NCI-H526 treated with DMSO at 0.1 percent for 48 hours (cell line): ENCODE data around the gene GPS1.

Source experiments
- DNase-seq: peaks from one replicate; lab custom pipeline; 2025; lab: John Stamatoyannopoulos, UW

The GPS1 gene

DNA sequence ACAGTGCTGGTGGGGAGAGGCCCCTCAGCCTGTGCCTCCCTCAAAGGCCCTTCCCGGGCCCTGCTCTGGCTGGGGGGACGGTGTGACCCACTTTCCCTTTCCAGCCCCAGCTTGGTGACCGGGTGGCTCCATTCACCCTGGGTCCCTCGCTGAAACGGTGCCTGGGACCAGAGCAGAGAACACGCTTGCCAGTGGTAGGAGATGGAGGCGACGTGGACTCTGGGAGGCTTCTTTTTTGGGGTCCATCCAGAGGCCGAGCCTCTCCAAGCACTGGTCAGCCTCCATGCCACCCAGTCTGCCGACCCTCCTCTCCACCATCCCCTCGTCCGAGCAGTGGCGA, 36.8 kb upstream of the GPS1 start:
- no peak for DNase-seq

DNA sequence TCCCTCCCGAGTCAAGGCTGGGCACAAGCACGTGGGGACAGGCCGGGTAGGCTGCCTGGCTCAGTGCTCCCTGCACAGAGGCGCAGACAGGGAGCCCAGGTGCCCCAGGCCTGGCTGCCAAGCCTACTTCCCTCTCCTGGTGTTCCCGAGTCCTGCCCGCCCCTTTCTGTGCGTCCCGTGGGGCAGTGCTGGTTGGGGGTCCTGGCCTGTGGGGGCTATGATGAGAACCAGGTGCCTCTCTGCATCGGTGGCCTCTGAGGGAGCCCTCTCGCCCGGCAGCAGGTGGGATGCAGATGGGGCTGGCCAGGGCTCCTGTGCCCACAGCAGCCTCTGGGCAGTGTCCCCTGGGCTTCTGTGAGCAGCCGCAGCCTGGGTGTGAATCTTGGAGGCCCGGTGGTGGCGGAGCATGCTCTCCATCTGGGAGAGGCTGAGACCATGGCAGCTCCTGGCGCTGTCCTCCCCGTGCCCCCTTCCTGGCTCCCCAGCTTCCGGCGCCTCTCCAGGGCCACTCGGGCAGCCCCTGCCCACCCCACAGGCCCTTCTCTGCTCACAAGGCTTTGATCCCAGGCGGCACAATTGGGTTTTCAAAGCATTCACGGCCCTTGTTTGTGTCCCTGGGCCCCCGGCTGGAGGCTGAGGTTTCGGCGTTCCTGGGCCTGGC, 36.3 kb upstream of the GPS1 start:
- DNase-seq, result no peak

DNA sequence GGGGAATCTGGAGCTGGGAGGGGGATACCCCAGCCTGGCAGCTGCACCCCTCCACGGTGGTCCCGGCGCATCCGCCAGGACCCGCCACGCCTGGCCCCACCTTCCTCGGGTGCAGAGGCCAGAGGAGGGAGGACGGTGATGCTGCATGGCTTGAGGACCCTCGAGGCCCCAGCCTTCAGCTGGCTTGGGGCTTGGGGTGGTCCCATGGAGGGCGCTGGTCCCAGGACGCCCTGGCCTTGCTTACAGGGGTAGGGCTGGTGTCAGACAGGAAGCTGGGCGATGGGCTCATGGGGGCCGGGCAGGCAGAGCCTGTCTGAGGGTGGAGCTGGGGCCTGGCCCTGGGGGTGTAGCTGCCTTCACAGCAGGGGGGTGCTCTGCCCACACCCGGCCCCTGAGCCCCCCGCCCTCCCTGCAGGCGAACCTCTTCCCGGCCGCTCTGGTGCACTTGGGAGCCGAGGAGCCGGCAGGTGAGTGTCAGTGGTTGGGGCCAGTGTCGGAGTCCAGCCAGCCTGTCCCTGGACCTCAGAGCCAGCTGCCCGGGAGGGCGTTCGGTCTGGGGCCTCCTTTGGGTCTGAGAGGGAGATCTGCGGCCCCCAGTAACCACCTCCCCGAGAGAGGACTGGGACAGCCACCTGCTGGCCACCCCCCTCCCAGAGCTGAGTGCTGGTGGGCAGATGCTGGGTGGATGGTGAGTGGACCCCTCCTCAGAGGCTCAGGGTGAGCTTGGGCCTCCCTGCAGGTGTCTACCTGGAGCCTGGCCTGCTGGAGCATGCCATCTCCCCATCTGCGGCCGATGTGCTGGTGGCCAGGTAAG, 35.4 kb upstream of the GPS1 start:
- DNase-seq, result no peak

DNA sequence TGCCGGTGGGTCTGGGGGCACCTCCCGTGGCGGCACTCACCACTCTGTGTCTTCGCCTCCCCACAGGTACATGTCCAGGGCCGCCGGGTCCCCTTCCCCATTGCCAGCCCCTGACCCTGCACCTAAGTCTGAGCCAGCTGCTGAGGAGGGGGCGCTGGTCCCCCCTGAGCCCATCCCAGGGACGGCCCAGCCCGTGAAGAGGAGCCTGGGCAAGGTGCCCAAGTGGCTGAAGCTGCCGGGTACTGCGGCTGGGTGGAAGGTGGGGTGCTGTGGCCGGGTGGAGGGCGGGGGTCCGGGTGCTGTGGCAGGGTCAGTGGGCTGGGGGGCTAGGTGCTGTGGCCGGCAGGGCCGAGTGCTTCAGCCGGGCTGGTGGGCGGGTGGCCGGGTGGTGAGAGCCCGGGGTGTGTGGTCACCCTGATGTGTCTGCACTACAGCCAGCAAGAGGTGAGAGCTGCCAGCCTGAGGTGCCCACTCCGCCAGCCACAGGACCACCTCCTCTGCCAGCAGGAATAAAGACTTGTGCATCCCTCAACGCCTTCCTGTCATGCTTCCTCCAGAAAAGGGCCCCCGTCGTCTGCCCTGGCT, 34.7 kb upstream of the GPS1 start:
- DNase-seq, result no peak

DNA sequence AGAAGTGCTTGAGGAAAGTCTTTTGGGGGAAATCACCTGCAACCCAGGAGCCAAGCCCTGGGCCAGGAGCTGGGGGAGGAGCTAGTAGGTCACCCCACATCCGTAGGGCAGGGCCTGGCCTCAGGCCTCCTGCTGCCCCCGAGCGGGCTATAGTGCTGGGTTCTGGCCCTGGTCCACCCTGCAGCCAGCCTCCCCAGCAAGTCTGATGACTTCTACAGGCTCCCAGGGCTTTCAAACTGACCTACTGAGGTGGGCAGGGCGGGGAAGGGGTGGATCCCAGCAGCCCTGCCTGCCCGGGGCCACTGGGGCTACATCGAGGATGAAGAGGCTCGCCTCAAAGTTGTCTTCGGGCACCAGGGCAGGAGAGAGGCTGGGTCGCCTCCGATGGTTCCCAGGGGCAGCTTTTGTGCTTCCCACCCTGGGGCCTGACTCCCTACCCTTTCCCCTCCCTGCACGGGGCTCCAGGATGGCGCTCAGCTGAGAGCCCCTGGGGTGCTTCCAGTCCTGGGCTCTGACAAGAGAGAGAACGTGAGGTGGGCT, 34.0 kb upstream of the GPS1 start:
- DNase-seq, result no peak

DNA sequence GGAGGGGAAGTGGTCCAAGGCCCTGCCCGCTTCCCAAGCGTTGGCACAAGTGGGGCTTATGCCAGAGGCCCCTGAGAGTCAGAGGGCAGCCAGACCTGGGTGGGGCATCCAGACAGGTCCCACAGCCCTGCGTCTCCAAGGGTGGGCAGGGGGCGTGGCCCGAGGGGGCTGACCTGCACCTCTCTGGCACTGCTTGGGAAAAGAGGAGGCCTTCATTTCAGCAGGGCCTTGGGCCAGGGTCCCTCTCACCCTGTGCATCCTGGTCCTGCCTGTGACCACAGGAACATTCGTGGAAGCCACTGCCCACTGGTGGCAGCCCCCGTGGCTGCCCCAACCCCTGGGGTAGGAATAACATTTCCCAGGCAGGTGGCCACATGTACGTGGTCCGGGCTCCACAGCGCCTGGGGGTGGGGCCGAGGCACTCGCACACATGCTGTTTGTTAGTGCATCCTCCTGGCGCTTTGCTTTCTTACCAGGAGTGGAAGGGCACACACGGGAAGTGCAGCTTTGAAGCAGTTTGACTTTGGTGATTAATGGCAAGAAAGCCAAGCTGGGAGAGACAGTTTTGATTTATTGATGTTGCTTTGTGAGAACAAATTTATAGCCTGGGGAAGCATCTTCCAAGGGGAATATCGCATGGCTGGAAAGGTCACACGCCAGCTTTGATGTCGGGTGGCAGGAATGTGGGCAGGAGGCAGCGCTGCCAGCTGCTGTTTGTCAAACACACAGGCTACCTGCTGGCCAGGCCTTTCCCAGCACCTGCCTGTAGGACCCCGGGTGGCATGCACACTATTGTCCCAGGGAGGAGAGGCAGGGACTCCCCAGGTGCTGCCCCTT, 33.3 kb upstream of the GPS1 start:
- no peak for DNase-seq

DNA sequence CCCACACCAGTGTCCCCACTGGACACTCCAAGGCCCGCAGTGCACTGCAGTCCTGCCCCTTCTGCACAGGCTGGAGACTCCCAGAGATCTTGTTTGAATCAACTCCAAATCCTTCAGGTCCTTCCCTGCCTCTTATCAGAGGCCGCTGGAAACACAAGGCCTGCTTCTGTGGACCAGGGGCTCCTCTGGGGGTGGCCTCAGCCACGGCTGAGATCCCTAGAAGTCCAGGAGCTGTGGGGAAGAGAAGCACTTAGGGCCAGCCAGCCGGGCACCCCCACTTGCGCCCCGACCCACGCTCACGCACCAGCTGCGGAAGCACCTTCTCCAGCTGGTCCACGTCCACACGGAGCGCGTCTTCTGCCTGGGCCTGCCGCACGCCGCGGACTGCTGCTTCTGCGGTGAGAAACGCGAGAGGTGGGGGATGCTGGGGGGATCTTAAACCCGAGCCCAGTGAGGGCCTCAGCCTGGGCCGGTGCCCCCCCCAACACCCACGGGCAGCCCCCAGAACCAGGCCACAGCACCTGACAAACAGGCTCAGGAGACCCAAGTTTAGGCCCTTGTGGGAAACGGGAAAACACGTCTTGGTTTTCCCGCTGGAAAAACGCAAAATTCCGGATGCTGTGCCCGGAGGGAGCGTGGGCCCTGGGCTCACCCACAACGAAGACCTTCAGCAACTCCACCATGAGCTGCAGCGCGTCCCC, 32.6 kb upstream of the GPS1 start:
- no peak for DNase-seq

DNA sequence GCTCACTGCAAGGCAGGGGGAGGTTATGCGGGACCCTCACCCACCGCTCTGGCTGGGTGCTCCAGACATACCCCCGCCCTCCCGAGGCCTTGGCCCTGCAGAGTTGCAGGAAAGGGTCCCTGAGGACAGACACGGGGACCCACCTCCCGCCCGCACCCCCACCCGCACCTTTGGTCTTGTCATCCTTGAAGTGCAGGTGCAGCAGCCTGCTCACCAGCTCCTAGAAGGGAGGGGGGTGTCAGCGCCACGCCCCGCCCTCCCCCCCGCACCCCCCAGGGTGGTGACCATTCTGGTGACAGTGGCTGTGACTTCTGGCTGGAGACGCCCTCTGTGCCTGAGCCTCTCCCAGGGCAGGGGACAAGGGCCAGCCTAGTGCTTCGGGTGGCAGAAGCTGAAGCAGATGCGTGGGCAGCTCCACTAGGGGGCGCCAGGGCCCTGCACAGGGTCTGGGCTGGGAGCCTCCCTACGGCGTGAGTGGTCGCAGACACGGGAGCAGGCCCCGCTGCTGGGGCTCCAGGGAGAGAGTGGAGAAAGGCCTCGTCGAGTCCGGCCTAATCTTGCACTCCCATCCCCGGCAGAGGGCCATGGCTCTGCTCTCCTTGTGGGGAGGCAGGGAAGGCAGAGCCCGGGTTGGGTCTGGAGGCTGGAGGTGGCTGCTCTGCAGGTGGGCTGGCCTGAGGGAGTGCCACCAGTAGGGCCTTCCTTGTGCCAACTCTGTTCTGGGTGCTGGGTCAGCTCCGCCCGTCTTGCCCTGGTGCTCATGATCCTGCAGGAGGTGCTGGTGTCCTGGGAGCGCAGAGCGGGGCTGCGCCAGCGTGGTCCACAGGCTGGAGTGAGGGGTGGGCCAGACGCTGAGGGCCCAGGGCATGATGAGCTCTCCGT, 31.8 kb upstream of the GPS1 start:
- peak; percentile 29 for DNase-seq

DNA sequence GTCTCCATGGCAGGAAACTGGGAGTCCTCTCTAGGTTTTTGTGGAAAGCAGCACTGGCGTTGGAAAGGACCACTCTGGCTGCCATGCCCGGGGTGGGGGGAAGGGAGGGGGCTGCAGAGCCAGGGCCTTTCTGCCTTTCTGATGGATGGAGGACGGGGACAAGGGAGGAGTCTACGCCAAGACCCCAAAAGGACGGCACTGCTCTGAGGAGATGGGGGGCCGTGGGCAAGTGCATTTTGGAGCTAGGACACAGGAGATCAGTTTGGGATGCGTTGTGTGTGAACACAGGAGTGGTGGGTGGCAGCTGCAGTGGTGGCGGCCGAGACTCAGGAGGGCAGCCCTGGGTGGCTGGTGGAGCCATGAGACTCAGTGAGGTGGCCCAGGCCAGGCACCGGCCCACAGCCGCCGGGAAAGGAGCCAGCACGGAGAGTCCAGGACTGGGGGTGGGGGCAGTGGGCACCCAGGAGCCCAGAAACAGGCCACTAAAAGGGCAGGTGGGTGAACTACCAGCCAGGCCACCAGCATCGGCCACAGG, 31.1 kb upstream of the GPS1 start:
- no peak for DNase-seq

DNA sequence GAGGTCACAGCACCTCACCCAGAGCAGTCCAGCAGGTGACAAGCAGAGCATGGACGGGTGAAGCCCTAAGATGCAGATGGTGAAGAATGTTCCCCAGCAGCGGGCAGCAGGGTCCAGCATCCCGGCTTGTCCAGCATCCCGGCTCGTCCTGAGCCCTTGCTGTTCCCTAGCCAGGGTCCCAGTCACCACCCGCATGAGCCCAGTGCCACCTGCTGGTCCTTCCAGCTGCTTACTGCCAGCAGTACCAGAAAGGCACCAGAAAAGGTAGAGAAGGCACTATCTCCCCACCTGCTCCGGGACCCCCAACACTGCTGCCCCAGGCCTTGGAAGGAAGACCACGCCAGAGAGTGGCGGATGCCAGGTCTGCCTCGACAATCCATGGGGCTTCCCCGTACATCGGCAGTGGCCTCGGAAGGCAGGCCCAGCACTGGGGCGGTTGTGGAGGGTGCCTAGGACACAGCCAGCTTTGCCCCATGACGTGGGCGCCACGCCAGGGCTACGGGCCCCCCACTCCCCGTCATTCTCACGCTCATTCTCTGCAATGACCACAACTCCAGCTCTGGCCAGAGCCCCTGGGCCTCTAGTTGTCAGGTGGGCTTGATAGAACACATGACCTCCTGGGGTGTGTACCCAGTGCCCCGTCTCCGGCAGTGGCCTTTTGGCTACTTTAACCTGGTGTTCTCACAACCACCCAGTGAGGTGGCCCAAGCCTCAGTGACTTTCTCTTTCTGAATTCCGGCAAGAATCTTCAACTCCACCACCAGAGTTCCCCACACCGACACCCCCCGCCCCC, 30.4 kb upstream of the GPS1 start:
- DNase-seq, result peak; percentile 30

DNA sequence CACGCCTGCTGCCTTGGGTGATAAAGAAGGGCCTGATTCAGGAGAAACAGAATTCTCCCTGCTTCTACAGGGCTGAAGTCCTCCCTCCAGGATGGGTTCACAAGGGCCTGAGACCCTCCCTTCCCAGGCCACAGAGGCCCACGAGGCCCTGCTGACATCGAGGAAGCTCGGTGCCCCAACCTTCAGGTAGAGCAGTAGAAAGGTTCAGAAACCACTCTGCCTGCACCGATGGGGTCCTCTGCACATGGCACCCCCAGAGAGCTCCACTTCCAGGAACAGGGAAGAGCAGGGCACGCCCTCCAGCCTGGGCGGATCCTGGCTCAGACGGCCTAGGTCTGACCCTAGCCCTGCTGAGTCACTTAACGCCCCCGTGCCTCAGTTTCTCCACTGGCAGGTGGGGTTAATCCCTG, 29.8 kb upstream of the GPS1 start:
- no peak for DNase-seq

DNA sequence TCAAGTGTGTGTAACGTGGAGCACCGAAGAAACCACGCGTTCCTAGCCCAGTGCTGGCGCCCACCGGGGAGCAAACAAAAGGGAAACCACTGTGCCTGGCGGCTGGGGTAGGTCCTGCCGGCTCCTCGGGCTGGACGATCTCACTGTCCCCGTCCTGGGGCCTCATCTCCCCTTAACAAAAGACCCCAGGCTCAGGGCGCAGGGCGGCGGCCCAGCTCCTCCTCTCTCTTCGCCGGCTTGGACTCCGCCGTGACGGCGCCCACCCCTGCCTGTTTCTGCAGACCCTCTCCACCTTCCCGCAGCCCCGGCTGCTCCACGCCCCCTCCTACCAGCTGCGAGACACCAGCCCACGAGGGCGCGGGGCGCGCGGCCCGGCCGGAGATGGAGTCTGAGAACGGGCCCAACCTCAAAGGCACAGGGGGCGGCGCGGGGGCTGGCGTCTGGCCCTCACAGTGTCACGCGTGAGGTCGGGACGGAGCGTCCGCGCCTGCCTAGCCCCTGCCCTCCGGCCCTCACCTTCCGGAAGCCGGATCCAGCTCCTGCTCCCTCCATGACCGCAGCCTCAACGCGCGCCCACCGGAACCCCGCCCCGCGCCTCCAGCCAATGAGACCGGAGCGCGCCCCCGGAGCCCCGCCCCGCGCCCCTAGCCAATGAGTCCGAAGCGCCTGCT, 29.3 kb upstream of the GPS1 start, which contains the start of gene CENPX:
Gene CENPX, minus strand, starts transcription at position 569 of the 671 bp plus-strand sequence. Its CDS starts 17 bp downstream, at position 552.
- no peak for DNase-seq

DNA sequence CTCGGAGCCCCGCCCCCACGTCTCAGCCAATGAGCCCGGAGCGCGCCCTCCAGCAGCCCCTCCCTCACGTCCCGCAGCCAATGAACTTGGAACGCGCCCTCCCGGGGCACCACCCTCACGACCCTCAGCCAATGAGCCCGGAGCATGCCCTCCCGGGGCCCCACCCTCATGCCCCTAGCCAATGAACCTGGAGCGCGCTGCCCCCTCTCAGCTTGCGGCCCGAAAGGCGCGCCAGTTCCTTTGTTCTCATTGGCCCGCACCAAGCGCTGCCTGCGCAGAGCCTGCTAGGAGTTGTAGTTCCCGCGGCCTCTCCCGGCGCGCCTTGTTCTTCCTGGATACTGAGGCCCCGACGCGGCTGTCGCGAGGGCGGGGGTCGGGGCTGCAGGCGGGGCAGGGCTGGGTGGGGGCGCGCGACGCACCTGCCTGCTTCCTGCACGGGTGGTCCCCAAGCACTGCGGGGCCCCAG, 28.7 kb upstream of the GPS1 start, which contains the start of gene LRRC45:
Gene LRRC45, plus strand, starts transcription at position 325 of the 466 bp plus-strand sequence. CDS start 339 bp downstream, outside the sequence.
- peak; percentile 99 for DNase-seq

DNA sequence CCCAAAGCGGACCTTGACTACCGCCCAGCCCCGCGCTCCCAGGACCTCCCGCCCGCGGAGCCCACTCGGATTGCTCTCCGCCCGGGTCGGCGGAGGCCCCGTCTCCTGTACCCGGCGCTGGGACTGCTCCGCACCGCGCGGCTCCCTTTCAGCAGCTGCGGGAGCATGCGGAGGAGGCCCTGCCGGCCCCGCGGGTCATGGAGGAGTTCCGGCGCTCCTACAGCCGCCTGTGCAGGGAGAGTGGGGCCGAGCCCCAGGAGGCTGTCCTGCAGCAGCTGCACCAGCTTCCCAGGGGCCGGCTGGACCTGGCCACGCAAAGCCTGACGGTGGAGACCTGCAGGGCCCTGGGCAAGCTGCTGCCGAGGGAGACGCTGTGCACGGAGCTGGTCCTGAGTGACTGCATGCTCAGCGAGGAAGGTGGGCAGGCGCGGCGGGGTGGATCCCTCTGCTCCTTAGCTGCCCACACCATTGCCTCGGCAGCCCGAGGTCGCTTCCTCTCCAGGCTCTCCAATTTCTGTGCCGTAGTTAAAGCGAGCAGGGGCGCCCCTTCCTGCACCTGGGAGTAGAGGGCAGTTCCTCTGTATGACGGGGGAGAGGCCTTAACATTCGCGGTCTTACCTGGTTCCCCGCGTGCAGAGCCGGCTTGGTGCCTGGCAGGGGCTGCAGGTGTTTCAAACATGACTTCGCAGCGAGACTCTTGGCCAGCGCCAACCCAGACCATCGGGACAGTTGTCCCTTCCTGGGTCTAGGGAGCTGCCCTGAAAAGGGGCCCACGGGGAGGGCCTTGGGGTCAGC, 28.1 kb upstream of the GPS1 start:
- no peak for DNase-seq

DNA sequence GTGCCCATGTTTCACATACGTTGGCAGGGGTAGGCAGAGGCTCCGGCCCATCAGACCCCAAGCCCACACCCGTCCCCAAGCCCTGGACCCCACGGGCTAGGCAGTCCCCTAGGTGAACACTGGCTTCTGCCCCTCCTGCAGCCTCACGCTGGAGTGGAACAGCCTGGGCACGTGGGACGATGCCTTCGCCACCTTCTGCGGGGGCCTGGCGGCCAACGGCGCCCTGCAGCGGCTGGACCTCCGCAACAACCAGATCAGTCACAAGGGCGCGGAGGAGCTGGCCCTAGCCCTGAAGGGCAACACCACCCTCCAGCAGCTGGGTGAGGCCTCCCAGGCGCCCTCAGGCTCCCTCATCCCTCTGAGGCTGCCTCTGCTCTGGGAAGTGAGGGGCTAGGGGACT, 26.8 kb upstream of the GPS1 start:
- DNase-seq, result no peak

DNA sequence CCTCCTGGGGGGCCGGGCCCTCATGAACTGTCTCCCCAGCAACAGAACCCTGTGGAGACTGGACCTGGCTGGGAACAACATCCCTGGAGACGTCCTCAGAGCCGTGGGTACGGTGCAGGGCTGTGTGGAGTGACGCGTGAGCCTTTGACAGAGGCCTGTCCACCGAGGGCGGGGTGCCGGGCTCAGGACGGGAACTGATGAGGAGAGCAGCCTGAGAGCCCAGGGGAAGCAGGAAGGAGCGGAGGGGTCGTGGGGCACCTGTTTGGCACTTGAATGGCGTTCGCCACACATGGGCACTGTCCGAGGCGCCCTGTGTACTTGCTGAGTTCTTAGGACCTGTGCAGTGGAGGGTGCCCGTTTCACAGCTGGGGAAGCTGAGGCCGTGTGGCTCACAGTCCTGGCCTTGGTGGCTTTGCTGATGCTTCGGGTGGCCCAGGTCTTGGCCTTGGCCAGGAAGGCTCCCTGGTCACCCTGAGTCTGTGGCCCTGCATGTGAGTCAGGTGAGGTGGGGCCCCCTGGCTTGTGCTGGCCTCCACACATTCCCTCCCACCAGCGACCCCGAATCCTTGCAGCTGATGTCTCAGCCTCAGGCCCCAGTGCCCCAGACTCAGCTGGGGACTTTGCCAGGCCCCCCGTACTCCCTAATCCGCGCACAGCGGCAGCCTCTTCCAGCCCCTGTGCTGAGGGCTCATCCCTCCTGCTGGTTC, 26.1 kb upstream of the GPS1 start:
- DNase-seq, result no peak

DNA sequence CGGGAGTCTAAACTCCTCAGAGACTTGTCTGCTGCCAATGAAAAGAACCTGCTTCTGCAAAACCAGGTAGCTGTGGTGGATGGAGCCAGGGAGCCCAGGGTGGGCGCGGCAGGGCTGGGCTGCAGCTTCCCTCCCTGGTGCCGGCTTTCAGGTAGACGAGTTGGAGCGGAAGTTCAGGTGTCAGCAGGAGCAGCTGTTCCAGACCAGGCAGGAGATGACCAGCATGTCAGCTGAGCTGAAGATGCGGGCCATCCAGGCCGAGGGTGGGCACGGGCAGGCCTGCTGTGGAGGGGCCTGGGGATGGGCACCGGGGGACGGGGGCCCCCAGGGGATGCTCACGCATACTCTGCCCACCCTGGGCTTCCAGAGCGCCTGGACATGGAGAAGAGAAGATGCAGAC, 23.5 kb upstream of the GPS1 start:
- DNase-seq, result no peak
